SK-N-MC (cell line): ENCODE measurements around the gene DNHD1.

Experiments used
- EZH2 ChIP-seq: fragments of 200-600 bp; sonication (generic); IDR thresholded peaks from one replicate; pipeline ENCODE4 v1.6.1; 2017; ENCODE audit warnings: antibody characterized with exemption
- POLR2AphosphoS5 ChIP-seq: IDR thresholded peaks from 2 replicates; pipeline ENCODE4 v1.6.1; 2012; ENCODE audit warnings: mild to moderate bottlenecking, low read depth, low read length, borderline replicate concordance

DNA sequence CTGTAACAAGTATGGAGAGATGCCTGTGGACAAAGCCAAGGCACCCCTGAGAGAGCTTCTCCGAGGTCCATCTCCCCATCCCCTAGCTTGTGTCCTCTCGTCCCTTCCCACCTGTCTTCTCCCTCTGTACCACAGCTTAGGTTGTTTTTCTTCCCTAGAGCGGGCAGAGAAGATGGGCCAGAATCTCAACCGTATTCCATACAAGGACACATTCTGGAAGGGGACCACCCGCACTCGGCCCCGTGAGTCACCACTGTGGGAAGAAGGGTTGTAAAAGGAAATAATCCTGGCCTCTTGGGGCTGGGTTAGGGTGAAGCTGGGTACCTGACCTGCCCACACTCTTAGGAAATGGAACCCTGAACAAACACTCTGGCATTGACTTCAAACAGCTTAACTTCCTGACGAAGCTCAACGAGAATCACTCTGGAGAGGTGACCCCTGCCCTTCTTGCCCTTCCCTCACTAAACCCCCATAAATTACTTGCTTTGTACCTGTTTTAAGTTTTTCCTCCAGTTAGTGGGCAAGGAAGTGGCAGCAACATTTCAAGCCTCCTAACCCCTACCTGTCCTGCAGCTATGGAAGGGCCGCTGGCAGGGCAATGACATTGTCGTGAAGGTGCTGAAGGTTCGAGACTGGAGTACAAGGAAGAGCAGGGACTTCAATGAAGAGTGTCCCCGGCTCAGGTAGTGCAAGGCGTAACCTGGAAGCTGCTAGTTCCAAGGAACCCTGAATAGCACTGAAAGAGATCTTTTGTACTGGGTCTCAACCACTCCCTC lies 111.8 kb downstream of the DNHD1 start:
- TF ChIP-seq POLR2AphosphoS5 (0 out of 2 replicates have a peak, but pooled peaks have one; percentile 18), EZH2 (no peak)
